K562 (cell line): ENCODE results near the gene LIMCH1. TPM values are rescaled to one million over a fixed set of nuclear protein-coding genes. Genes with fewer than 3 reads are reported as not detected.

ENCODE experiments used
- ATAC-seq: fragments of 200-7000 bp; cut with Tn5 transposase; 3 replicates; pipeline ENCODE4 v1.9.1; 2020; ENCODE audit warnings: moderate library complexity
- BruUV-seq: library from RNA; stranded (reverse); fragments of 400-500 nt; replicated peaks from 2 replicates; lab custom pipeline; 2021; lab: Mats Ljungman, UMichigan
- CTCF ChIA-PET: fragments of 300-600 bp; formaldehyde crosslinking; extraction: SDS; loops from one replicate; lab custom pipeline; 2021; ENCODE audit warnings: low intra/inter-chr PET ratio; lab: Yijun Ruan, JAX
- POLR2A ChIA-PET: fragments of 300-600, 350-650 bp; sonication (Branson Sonifier 250); formaldehyde crosslinking; extraction: SDS; loops from one replicate; lab custom pipeline; 2021; ENCODE audit warnings: antibody characterized with exemption, inconsistent platforms; lab: Yijun Ruan, JAX
- DNase-seq, 4 experiments: peaks; one replicate each; pipeline versions ENCODE4 v3.0.0 to v3.0.0-alpha.2; 2011 to 2018; ENCODE audit warnings: low spot score in 3 of 4, mixed read lengths in 3 of 4; ENCODE audit errors: extremely low read depth in 1 of 4
- FAIRE-seq: peaks from 2 replicates; lab custom pipeline; 2011; peaks lifted over from hg19 to GRCh38; lab: Jason Lieb, UNC
- H2AFZ ChIP-seq: 2 replicates; pipeline ENCODE4 v1.6.0; 2011; ENCODE audit warnings: low read depth, low read length, control low read depth, inconsistent platforms
- H3K27ac ChIP-seq: fragments of 200-600 bp; 3 replicates; pipeline ENCODE4 v1.8.0; 2011; ENCODE audit warnings: low read depth, mild to moderate bottlenecking, control low read depth, inconsistent platforms, low read length, moderate library complexity, mixed read lengths; ENCODE audit errors: extremely low read depth
- H3K27me3 ChIP-seq, 2 experiments: fragments of 300-600 bp in 1 of 2; 2 replicates in 1 of 2; 3 replicates in 1 of 2; pipeline versions ENCODE4 v1.6.0 to v1.8.0; 2011; ENCODE audit warnings: inconsistent platforms in 2 of 2, low read length in 2 of 2, mild to moderate bottlenecking in 1 of 2, mixed read lengths in 1 of 2, moderate library complexity in 1 of 2; ENCODE audit not compliant: control insufficient read depth in 2 of 2, insufficient read depth in 2 of 2
- H3K36me3 ChIP-seq: fragments of 300-600 bp; 3 replicates; pipeline ENCODE4 v1.8.0; 2011; ENCODE audit warnings: mild to moderate bottlenecking, low read length, inconsistent platforms; ENCODE audit not compliant: control insufficient read depth, insufficient read depth
- H3K4me1 ChIP-seq, 2 experiments: fragments of 200-600 bp in 1 of 2; replicated peaks in 1 of 2; 2 replicates in 1 of 2; 3 replicates in 1 of 2; pipeline versions ENCODE4 v1.5.1 to v1.8.0; 2011; ENCODE audit warnings: inconsistent platforms in 2 of 2, low read length in 2 of 2, mild to moderate bottlenecking in 1 of 2, mixed read lengths in 1 of 2, moderate library complexity in 1 of 2; ENCODE audit not compliant: control insufficient read depth in 2 of 2, insufficient read depth in 2 of 2
- H3K4me2 ChIP-seq: 2 replicates; pipeline ENCODE4 v1.6.1; 2011; ENCODE audit warnings: low read length, control low read depth, inconsistent platforms, mixed read lengths; ENCODE audit not compliant: insufficient read depth
- H3K4me3 ChIP-seq: fragments of 200-600 bp; sonication (generic), shearing (Covaris generic); 2 replicates; pipeline ENCODE4 v1.5.1; 2016; ENCODE audit warnings: control low read depth, inconsistent platforms
- H3K79me2 ChIP-seq: fragments of 200-600 bp; 3 replicates; pipeline ENCODE4 v1.8.0; 2011; ENCODE audit warnings: low read length, inconsistent platforms; ENCODE audit not compliant: control insufficient read depth, insufficient read depth
- H3K9ac ChIP-seq, 2 experiments: 2 replicates each; pipeline versions ENCODE4 v1.6.0 to v1.6.1; 2011; ENCODE audit warnings: low read depth in 2 of 2, low read length in 2 of 2, control low read depth in 1 of 2, inconsistent platforms in 1 of 2, mild to moderate bottlenecking in 1 of 2, mixed read lengths in 1 of 2; ENCODE audit not compliant: insufficient read depth in 1 of 2
- H3K9me1 ChIP-seq: one replicate; pipeline ENCODE4 v1.6.0; 2011; ENCODE audit warnings: inconsistent platforms, mild to moderate bottlenecking, low read length, moderate library complexity; ENCODE audit not compliant: control insufficient read depth, insufficient read depth
- H3K9me3 ChIP-seq: replicated peaks from 2 replicates; pipeline ENCODE4 v1.5.1; 2011; ENCODE audit warnings: low read depth, low read length, inconsistent platforms; ENCODE audit not compliant: control insufficient read depth, insufficient read depth
- H4K20me1 ChIP-seq: replicated peaks from 2 replicates; pipeline ENCODE4 v1.6.1; 2011; ENCODE audit warnings: low read length, inconsistent platforms, mixed read lengths; ENCODE audit not compliant: control insufficient read depth, insufficient read depth
- BCL6 ChIP-seq: fragments of 250-450 bp; sonication (Bioruptor Pico); IDR thresholded peaks from 2 replicates; pipeline ENCODE4 v1.4.0; 2020
- CREB1 ChIP-seq, 2 experiments: sonication (generic) in 1 of 2; formaldehyde crosslinking in 1 of 2; IDR thresholded peaks; 2 replicates each; pipeline versions ENCODE4 v1.6.1 to v1.8.0; 2012 to 2022; ENCODE audit warnings: inconsistent platforms in 1 of 2, mild to moderate bottlenecking in 1 of 2, missing genetic modification reagents in 1 of 2, moderate library complexity in 1 of 2
- FIP1L1 ChIP-seq: fragments of 200-400 bp; formaldehyde crosslinking; IDR thresholded peaks from 2 replicates; pipeline ENCODE4 v1.6.1; 2018; ENCODE audit warnings: mild to moderate bottlenecking, low read depth, low read length; ENCODE audit not compliant: poor library complexity, severe bottlenecking
- FOXO4 ChIP-seq: fragments of 450-650 bp; formaldehyde crosslinking; IDR thresholded peaks from 2 replicates; pipeline ENCODE4 v1.4.0; 2020; ENCODE audit warnings: mild to moderate bottlenecking, moderate library complexity
- KDM1A ChIP-seq, 2 experiments: fragments of 450-650 bp; IDR thresholded peaks; 2 replicates each; pipeline ENCODE4 v1.6.1; 2016; ENCODE audit warnings: mild to moderate bottlenecking in 2 of 2
- MAFF ChIP-seq: IDR thresholded peaks from 2 replicates; pipeline ENCODE4 v1.6.1; 2012; ENCODE audit warnings: low read length, improper control_type of control experiment
- PHB ChIP-seq: fragments of 250-450 bp; sonication (Bioruptor Pico); IDR thresholded peaks from 2 replicates; pipeline ENCODE4 v1.5.0; 2021
- PHB2 ChIP-seq: fragments of 450-650 bp; IDR thresholded peaks from 2 replicates; pipeline ENCODE4 v1.6.1; 2017; ENCODE audit warnings: low read depth
- PKNOX1 ChIP-seq: fragments of 450-650 bp; IDR thresholded peaks from 2 replicates; pipeline ENCODE4 v1.6.1; 2016
- XRCC4 ChIP-seq: IDR thresholded peaks from one replicate; pipeline ENCODE4 v1.6.1; 2011; ENCODE audit not compliant: insufficient read depth, insufficient read length; ENCODE audit errors: extremely low read depth
- ZBTB1 ChIP-seq: sonication (generic); formaldehyde crosslinking; IDR thresholded peaks from 2 replicates; pipeline ENCODE4 v1.8.1; 2023; ENCODE audit warnings: missing genetic modification reagents, low read depth, mild to moderate bottlenecking, borderline replicate concordance
- ZBTB8A ChIP-seq: fragments of 450-650 bp; IDR thresholded peaks from 2 replicates; pipeline ENCODE4 v1.6.1; 2018; ENCODE audit warnings: mild to moderate bottlenecking, moderate library complexity; ENCODE audit not compliant: partially characterized antibody
- ZNF23 ChIP-seq: fragments of 250-450 bp; sonication (Bioruptor Pico); IDR thresholded peaks from 2 replicates; pipeline ENCODE4 v1.4.0; 2020; ENCODE audit warnings: mild to moderate bottlenecking
- ZNF592 ChIP-seq: fragments of 450-650 bp; IDR thresholded peaks from 2 replicates; pipeline ENCODE4 v1.6.1; 2017; ENCODE audit warnings: antibody characterized with exemption, mild to moderate bottlenecking
- WGBS: fragments of 100-300 bp; shearing (Covaris generic); methylation state at CpG from one replicate; pipeline ENCODE4 v1.1.6; 2016; ENCODE audit warnings: low coverage, mixed read lengths; ENCODE audit not compliant: insufficient coverage; ENCODE audit errors: missing lambda C conversion rate; 5-methylcytosine and 5-hydroxymethylcytosine counted together
- in situ Hi-C: fragments of 300-500 bp; cut with MboI; formaldehyde crosslinking; loops from 4 replicates; pipeline ENCODE4 v1.15.0; 2018; ENCODE audit warnings: inconsistent platforms, mixed read lengths
- intact Hi-C: fragments of 100-400 bp; cut with micrococcal nuclease; formaldehyde crosslinking; loops from 2 replicates; pipeline ENCODE4 v1.14.2; 2022
- polyA plus RNA-seq, 8 experiments: library from polyadenylated mRNA; depleted of rRNA in 4 of 8; stranded (reverse) in 5 of 8; unstranded in 3 of 8; fragments of >200 nt; fragmentation: Nextera tagmentation in 2 of 8; fragmentation: Illumina TruSeq in 1 of 8; extraction: Ambion mirVana in 2 of 8; extraction: Trizol in 1 of 8; gene quantifications; 2 replicates each; pipeline versions ENCODE4 v1.2.1 to v1.2.3, GENCODE V29; 2011 to 2014; ENCODE audit warnings: inconsistent platforms in 1 of 8, missing spikeins in 1 of 8
- total RNA-seq, 7 experiments: library from RNA; depleted of rRNA in 6 of 7; stranded (reverse); fragments of >200 nt in 6 of 7; fragmentation: Illumina TruSeq in 2 of 7; extraction: Trizol in 2 of 7; gene quantifications; 2 replicates each; pipeline versions ENCODE4 v1.2.1 to v1.2.3, GENCODE V29; 2011 to 2021; ENCODE audit warnings: low replicate concordance in 1 of 7

The LIMCH1 gene
- total and polyA plus RNA-seq, 9 of the 15 experiments (the other 6 are each of a cell fraction or from before 2014, with no cell fraction given): 0.35 TPM; not detected in 8

GRCh38 chr4:41586675-41587225 is 48.8 kb downstream of the LIMCH1 start (continued):
- TF ChIP-seq CREB1 (IDR thresholded peaks at IDR 0.05) (no peak), CREB1 (CRISPR knock-in tag; IDR thresholded peaks at IDR 0.05) (no peak), MAFF (no peak), FOXO4 (no peak), KDM1A (IDR thresholded peaks at IDR 0.05) (no peak), PKNOX1 (no peak)

DNA sequence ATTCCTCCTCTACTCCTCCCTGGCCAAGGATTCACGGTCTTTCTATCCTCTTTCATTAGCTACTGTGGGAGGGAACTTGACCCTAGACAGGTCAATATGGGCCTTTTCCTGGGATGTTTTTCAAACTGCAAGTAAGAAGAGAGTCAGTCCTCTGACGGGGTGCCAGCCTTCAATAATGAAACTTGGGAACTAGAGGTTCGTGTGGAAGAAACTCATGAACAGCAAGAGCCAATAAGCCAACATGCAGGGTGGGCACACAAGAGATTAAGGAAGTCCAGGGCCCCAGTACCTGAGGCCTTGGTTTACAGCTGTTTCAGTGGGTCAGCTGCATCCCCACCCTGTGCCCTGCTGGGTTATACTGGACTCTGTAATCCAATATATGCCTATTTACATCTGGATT is 49.3 kb downstream of the LIMCH1 start:
- Histone ChIP-seq H3K27me3 (no peaks in the 10 kb centered on the region), H2AFZ (no peak overlapping the region), H3K36me3 (no peaks in the 10 kb centered on the region), H3K9me3 (no peaks in the 10 kb centered on the region), H3K4me2 (no peak overlapping the region), H3K9ac (no peak overlapping the region), H3K4me1 (no peaks in the 10 kb centered on the region), H3K9me1 (no peaks in the 10 kb centered on the region), H3K79me2 (no peaks in the 10 kb centered on the region), H3K4me3 (no peak overlapping the region), H3K27ac (no peak overlapping the region), H4K20me1 (no peaks in the 10 kb centered on the region)
- intact Hi-C loops (no loop called here), in situ Hi-C loops (no loop called here)
- ATAC-seq (no peak), FAIRE-seq (no peak), DNase-seq (no peak)
- POLR2A ChIA-PET: interaction anchor here (0.7 kb wide), 1 partner anchor 22 kb away, joined by 4 read pairs; no protein-coding TSS in a partner anchor
- CTCF ChIA-PET: no interaction called here
- 0% methylated on average over 3 of the region's 3 CpGs for WGBS
- BruUV-seq: no TSS peak
- TF ChIP-seq PHB (CRISPR knock-in tag): no peak
- TF ChIP-seq XRCC4: no peak
- TF ChIP-seq ZBTB1 (CRISPR knock-in tag): no peak
- TF ChIP-seq FOXO4: no peak
- no peak for TF ChIP-seq ZNF592
- TF ChIP-seq ZBTB8A: no peak
- no peak for TF ChIP-seq ZNF23 (CRISPR knock-in tag)
- TF ChIP-seq PHB2: no peak
- no peak for TF ChIP-seq BCL6
- no peak for TF ChIP-seq FIP1L1
